Measurements from ENCODE around the gene UBA1. TPM values are rescaled to one million over a fixed set of nuclear protein-coding genes. Genes with fewer than 3 reads are reported as not detected.

Gene UBA1
- total and polyA plus RNA-seq, 7 donors: 72.7 to 126 (median 81.1) TPM

GRCh38 chrX:47168495-47169073 lies 25.0 kb upstream of the UBA1 start:
- DNase-seq: no peak
- no peaks in the 10 kb centered on the region for H3K9me3 ChIP-seq
- peaks cover 0 to 10% (median 0%) of the 10 kb centered on the region in 4 donors for H3K4me1 ChIP-seq
- H3K36me3 ChIP-seq: peaks cover 9 to 37% (median 15%) of the 10 kb centered on the region in 4 donors
- WGBS, 2 donors: 94 to 96% methylated on average over 6 of the region's 6 CpGs
- intact Hi-C loops (cut with DNase I): no loop called here
- H3K4me3 ChIP-seq: no peak overlapping the region
- no peak overlapping the region for H3K27ac ChIP-seq
- TF ChIP-seq POLR2A (IDR thresholded peaks at IDR 0.05): no peak
- no peaks in the 10 kb centered on the region for H3K27me3 ChIP-seq

- 95 to 97% methylated on average over 19 of the region's 19 CpGs for WGBS, 2 donors
- no peak for DNase-seq
- Histone ChIP-seq H3K36me3 (peaks cover 9 to 41% (median 15%) of the 10 kb centered on the region in 4 donors), H3K9me3 (no peaks in the 10 kb centered on the region), H3K27me3 (no peaks in the 10 kb centered on the region), H3K27ac (no peak overlapping the region), H3K4me1 (peaks cover 0 to 10% (median 0%) of the 10 kb centered on the region in 4 donors), H3K4me3 (no peak overlapping the region)
- TF ChIP-seq EP300 (IDR thresholded peaks at IDR 0.05) (no peak), POLR2A (IDR thresholded peaks at IDR 0.05) (no peak), CTCF (IDR thresholded peaks at IDR 0.05) (no peak), POLR2AphosphoS5 (IDR thresholded peaks at IDR 0.05) (no peak)
- intact Hi-C loops (cut with DNase I): no loop called here
Observed at GRCh38 chrX:47169273-47169672, 24.4 kb upstream of the UBA1 start.

GRCh38 chrX:47169726-47170515 lies 23.7 kb upstream of the UBA1 start:
- intact Hi-C loops (cut with DNase I): no loop called here
- no peak for DNase-seq
- Histone ChIP-seq H3K36me3 (peaks cover 9 to 48% (median 15%) of the 10 kb centered on the region in 4 donors), H3K27ac (no peak overlapping the region), H3K27me3 (no peaks in the 10 kb centered on the region), H3K9me3 (no peaks in the 10 kb centered on the region), H3K4me3 (no peak overlapping the region), H3K4me1 (peaks cover 0 to 10% (median 0%) of the 10 kb centered on the region in 4 donors)
- TF ChIP-seq POLR2A (IDR thresholded peaks at IDR 0.05): no peak
- no peak for TF ChIP-seq EP300 (IDR thresholded peaks at IDR 0.05)
- WGBS, 2 donors: 82 to 84% methylated on average over 13 of the region's 13 CpGs

- intact Hi-C loops (cut with DNase I): no loop called here
- WGBS, 2 donors: 94 to 98% methylated on average over 32 to 34 of the region's 34 CpGs
- Histone ChIP-seq H3K36me3 (peaks cover 9 to 58% (median 21%) of the 10 kb centered on the region in 4 donors), H3K4me1 (peaks cover 0 to 10% (median 0%) of the 10 kb centered on the region in 4 donors), H3K27ac (no peak overlapping the region), H3K9me3 (no peaks in the 10 kb centered on the region), H3K27me3 (no peaks in the 10 kb centered on the region), H3K4me3 (no peak overlapping the region)
- DNase-seq: no peak
- TF ChIP-seq POLR2AphosphoS5 (IDR thresholded peaks at IDR 0.05) (no peak), EP300 (IDR thresholded peaks at IDR 0.05) (no peak), POLR2A (IDR thresholded peaks at IDR 0.05) (no peak), CTCF (IDR thresholded peaks at IDR 0.05) (no peak)
Observed at GRCh38 chrX:47170861-47171692, 22.6 kb upstream of the UBA1 start.

- Histone ChIP-seq H3K4me1 (peaks cover 0 to 10% (median 0%) of the 10 kb centered on the region in 4 donors), H3K4me3 (no peak overlapping the region), H3K9me3 (no peaks in the 10 kb centered on the region), H3K27me3 (no peaks in the 10 kb centered on the region), H3K36me3 (peaks cover 9 to 67% (median 23%) of the 10 kb centered on the region in 4 donors), H3K27ac (no peak overlapping the region)
- no peak for DNase-seq
- intact Hi-C loops (cut with DNase I): no loop called here
- 94 to 95% methylated on average over 2 of the region's 2 CpGs for WGBS, 2 donors
- no peak for TF ChIP-seq POLR2AphosphoS5 (IDR thresholded peaks at IDR 0.05)
- TF ChIP-seq CTCF (IDR thresholded peaks at IDR 0.05): no peak
- TF ChIP-seq EP300 (IDR thresholded peaks at IDR 0.05): no peak
- no peak for TF ChIP-seq POLR2A (IDR thresholded peaks at IDR 0.05)
Observed at GRCh38 chrX:47171996-47172395, 21.6 kb upstream of the UBA1 start.
